ENCODE measurements around the gene MEIS1.

DNA sequence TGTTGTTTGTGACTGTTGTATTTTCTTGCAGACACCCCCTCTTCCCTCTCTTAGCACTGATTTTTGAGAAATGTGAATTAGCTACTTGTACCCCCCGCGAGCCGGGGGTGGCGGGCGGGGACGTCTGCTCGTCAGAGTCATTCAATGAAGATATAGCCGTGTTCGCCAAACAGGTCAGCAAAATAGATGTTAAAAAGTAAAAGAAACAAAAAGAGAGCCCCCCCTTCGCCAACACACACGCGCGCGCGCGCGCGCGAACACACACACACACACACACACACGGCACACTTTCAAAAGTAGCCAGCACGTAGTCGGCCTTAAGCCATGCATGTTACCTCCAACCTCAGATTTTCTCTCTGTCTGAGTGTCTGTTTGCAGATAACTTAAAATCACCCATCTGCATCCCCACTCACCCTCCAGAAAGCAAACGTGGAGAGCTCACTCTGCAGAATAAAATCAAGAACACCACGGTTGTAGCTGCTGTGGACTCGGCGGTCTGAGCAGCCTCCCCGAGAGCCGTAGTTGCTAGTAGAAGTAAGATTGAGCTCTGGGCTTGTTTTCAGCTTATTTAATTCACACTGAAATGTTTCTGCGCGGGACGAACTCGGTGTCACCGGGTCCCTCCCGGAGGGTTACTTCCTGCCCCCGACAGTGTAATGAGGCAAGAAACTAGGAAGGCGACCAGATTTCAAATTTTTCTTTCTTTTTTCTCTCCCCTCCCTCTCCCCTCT, 5.1 kb downstream of the MEIS1 start:
- TF ChIP-seq, protein P1, sequence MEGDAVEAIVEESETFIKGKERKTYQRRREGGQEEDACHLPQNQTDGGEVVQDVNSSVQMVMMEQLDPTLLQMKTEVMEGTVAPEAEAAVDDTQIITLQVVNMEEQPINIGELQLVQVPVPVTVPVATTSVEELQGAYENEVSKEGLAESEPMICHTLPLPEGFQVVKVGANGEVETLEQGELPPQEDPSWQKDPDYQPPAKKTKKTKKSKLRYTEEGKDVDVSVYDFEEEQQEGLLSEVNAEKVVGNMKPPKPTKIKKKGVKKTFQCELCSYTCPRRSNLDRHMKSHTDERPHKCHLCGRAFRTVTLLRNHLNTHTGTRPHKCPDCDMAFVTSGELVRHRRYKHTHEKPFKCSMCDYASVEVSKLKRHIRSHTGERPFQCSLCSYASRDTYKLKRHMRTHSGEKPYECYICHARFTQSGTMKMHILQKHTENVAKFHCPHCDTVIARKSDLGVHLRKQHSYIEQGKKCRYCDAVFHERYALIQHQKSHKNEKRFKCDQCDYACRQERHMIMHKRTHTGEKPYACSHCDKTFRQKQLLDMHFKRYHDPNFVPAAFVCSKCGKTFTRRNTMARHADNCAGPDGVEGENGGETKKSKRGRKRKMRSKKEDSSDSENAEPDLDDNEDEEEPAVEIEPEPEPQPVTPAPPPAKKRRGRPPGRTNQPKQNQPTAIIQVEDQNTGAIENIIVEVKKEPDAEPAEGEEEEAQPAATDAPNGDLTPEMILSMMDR (optimal IDR thresholded peaks at IDR 0.05 in 1 of 3, IDR thresholded peaks at IDR 0.05 in 1 of 3, conservative IDR thresholded peaks at IDR 0.05 in 1 of 3; ENCODE audit: extremely low read depth in 1 of 3, insufficient read depth in 2 of 3, low read length in 3 of 3), result no peak
- TF ChIP-seq EZH2 (IDR thresholded peaks at IDR 0.05; ENCODE audit: low read length), result no peak

Data from keratinocyte (primary cell).